HL-60 (cell line): ENCODE measurements around the gene DCPS.
"Not testable (repeated sequence)": the region's sequence is repeated elsewhere in the genome, so short reads cannot be mapped to it uniquely, and the experiment has no call there.

ENCODE experiments used
- DNase-seq, 2 experiments: peaks; one replicate each; pipeline ENCODE4 v3.0.0-alpha.2; 2010 to 2020; ENCODE audit warnings: low read depth in 1 of 2, low spot score in 1 of 2
- H3K27ac ChIP-seq: fragments of 250-450 bp; sonication (Bioruptor Pico); replicated peaks from 2 replicates; pipeline ENCODE4 v1.5.1; 2020; ENCODE audit warnings: mild to moderate bottlenecking, moderate library complexity
- H3K27me3 ChIP-seq: fragments of 250-450 bp; sonication (Bioruptor Pico); 2 replicates; pipeline ENCODE4 v1.5.1; 2021; ENCODE audit warnings: mild to moderate bottlenecking, moderate library complexity; ENCODE audit not compliant: insufficient read depth, poor library complexity, severe bottlenecking
- H3K4me3 ChIP-seq: replicated peaks from 2 replicates; pipeline ENCODE4 v1.5.1; 2011; ENCODE audit warnings: mild to moderate bottlenecking, control low read depth, low read length; ENCODE audit not compliant: insufficient read depth
- CTCF ChIP-seq: IDR thresholded peaks from one replicate; pipeline ENCODE4 v1.5.1; 2011; ENCODE audit warnings: low read length, control low read depth, inconsistent platforms; ENCODE audit not compliant: insufficient read depth
- GABPA ChIP-seq: IDR thresholded peaks from 2 replicates; pipeline ENCODE4 v1.6.1; 2012; ENCODE audit warnings: low read depth
- POLR2AphosphoS5 ChIP-seq: IDR thresholded peaks from 2 replicates; pipeline ENCODE4 v1.6.1; 2012; ENCODE audit warnings: low read depth
- SPI1 ChIP-seq: IDR thresholded peaks from 2 replicates; pipeline ENCODE4 v1.6.1; 2012; ENCODE audit warnings: low read depth, mild to moderate bottlenecking, borderline replicate concordance
- TF ChIP-seq, protein P1 (sequence below): IDR thresholded peaks from 2 replicates; pipeline ENCODE4 v1.6.1; 2012; ENCODE audit warnings: low read depth; ENCODE audit not compliant: insufficient replicate concordance

Gene DCPS

DNA sequence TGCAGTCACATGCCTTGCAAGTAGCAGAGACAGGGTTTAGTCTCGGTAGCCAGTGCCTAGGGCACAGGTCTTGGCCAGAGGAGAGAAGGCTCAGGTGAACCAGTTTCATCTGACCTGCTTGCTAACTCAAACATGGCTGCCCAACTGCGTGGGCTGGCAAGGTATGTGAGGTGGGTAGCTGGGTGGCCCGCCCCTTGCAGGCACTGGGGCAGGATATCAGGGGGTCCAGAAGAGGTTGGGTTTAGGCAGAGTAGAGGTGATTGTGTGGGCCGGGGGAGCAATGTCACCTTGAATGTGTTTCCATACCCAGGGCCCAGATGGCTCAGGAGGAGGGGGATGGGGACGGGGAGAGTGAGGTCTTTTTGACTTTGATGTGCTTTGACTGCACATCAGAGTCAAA is 89.3 kb downstream of the DCPS start:
- TF ChIP-seq, protein P1, sequence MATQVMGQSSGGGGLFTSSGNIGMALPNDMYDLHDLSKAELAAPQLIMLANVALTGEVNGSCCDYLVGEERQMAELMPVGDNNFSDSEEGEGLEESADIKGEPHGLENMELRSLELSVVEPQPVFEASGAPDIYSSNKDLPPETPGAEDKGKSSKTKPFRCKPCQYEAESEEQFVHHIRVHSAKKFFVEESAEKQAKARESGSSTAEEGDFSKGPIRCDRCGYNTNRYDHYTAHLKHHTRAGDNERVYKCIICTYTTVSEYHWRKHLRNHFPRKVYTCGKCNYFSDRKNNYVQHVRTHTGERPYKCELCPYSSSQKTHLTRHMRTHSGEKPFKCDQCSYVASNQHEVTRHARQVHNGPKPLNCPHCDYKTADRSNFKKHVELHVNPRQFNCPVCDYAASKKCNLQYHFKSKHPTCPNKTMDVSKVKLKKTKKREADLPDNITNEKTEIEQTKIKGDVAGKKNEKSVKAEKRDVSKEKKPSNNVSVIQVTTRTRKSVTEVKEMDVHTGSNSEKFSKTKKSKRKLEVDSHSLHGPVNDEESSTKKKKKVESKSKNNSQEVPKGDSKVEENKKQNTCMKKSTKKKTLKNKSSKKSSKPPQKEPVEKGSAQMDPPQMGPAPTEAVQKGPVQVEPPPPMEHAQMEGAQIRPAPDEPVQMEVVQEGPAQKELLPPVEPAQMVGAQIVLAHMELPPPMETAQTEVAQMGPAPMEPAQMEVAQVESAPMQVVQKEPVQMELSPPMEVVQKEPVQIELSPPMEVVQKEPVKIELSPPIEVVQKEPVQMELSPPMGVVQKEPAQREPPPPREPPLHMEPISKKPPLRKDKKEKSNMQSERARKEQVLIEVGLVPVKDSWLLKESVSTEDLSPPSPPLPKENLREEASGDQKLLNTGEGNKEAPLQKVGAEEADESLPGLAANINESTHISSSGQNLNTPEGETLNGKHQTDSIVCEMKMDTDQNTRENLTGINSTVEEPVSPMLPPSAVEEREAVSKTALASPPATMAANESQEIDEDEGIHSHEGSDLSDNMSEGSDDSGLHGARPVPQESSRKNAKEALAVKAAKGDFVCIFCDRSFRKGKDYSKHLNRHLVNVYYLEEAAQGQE, result no peak
- TF ChIP-seq CTCF (no peak), GABPA (no peak), POLR2AphosphoS5 (no peak), SPI1 (no peak)
- H3K27me3 ChIP-seq, result no peaks in the 10 kb centered on the region
- DNase-seq, result no peak
- peak overlapping the region; percentile 80 for H3K27ac ChIP-seq
- no peak overlapping the region for H3K4me3 ChIP-seq

- H3K27ac ChIP-seq, result peak overlapping the region; percentile 80
- no peak overlapping the region for H3K4me3 ChIP-seq
- no peaks in the 10 kb centered on the region for H3K27me3 ChIP-seq
- no peak for DNase-seq
- TF ChIP-seq CTCF (no peak), POLR2AphosphoS5 (no peak), GABPA (no peak), SPI1 (no peak)
- TF ChIP-seq, protein P1, result no peak
These were observed 90.2 kb downstream of the DCPS start for GRCh38 chr11:126394036-126394435.

- not testable (repeated sequence) for H3K4me3 ChIP-seq, H3K27me3 ChIP-seq, DNase-seq
- peak overlapping the region; percentile 80 for H3K27ac ChIP-seq
These were observed 90.8 kb downstream of the DCPS start for GRCh38 chr11:126394634-126395072.
